HG02938 (cell line): ENCODE data around the gene EPHA4.

Experiments used
- ATAC-seq: cut with Tn5 transposase; IDR thresholded peaks from one replicate; pipeline ENCODE4 v1.9.1; 2021; ENCODE audit warnings: mild to moderate bottlenecking, moderate library complexity; ENCODE audit not compliant: unreplicated experiment

EPHA4 gene

DNA sequence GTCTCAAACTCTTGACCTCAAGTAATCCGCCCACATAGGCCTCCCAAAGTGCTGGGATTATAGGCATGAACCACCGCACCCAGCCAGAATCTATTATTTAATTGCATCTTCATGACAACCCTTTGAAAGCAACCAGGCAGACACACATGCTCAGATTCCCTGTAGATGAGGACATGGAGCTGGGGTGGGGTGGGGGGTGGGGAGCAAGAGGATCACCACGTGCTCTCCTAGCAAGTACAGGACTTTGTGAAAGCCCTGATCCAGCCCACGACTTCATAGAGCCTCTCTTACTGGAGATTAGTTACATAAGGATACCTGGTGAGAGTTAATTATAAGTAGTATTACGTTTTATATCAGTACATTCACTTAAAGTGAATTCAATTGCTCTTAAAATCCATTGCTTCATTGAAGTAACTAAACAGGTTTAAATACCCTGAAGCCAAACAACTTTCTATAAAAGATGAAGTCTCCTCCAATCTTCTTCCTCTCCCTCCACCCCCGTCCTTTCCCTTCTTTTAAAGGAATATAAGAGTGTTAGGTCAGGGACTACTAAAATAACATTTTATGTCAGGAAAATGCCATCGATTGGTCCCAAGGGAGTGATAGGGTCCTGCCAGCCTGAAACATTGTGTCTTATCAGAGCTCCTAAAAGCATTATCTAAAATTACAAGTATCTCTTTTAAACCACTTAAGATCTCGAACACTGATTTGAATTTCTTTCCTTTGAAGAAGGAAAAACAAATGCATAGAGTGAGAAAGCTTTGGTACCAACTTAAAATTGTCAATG is 123.9 kb downstream of the EPHA4 start:
- no peak for ATAC-seq

- ATAC-seq: no peak
Measured at GRCh38 chr2:221447310-221447709, 124.8 kb downstream of the EPHA4 start.

GRCh38 chr2:221446140-221446539 is 126.0 kb downstream of the EPHA4 start:
- no peak for ATAC-seq

GRCh38 chr2:221444106-221444505 is 128.0 kb downstream of the EPHA4 start:
- ATAC-seq: no peak

DNA sequence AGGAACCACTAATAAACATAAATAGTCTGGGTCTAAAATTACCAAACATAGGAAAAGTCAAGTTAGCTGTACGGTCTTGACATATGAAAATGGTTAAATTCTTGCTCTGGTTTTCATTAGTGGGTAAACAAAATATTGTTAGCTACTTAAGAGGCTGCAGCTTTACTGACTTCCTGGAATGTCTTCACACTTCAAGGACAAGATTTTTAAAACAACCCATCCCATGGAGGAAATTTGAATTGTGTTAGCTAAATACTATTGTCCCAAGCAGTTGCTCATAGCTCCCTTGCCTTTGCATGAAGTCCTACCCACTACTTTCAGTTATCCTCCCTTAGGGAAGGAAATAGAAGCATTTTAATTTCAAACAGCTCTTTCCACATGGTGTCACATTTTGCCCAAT is 128.5 kb downstream of the EPHA4 start:
- ATAC-seq: no peak

- no peak for ATAC-seq
Measured at GRCh38 chr2:221442128-221442527, 130.0 kb downstream of the EPHA4 start.

GRCh38 chr2:221439761-221440479 is 132.2 kb downstream of the EPHA4 start:
- no peak for ATAC-seq

- ATAC-seq: no peak
Measured at GRCh38 chr2:221437056-221437455, 135.0 kb downstream of the EPHA4 start.

DNA sequence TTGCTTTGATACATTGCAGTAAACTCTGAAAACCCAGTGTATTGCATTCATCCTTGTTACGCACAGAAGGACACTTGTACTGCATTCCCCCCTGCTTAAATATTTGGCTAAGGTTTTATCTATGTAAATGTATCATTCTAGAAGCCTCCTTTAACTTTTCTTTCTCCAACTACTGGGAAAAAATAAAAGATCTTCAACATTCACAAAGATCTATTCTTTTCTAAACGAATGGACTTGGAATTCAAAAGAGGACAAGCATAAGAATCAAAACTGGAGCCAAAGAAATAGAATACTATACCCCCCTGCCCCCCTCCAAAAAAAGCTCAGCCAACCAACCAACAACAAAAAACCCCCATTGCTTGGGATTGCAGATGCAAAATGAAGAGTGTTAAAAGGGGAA is 136.9 kb downstream of the EPHA4 start:
- ATAC-seq: no peak

- no peak for ATAC-seq
Measured at GRCh38 chr2:221434142-221434541, 138.0 kb downstream of the EPHA4 start.

DNA sequence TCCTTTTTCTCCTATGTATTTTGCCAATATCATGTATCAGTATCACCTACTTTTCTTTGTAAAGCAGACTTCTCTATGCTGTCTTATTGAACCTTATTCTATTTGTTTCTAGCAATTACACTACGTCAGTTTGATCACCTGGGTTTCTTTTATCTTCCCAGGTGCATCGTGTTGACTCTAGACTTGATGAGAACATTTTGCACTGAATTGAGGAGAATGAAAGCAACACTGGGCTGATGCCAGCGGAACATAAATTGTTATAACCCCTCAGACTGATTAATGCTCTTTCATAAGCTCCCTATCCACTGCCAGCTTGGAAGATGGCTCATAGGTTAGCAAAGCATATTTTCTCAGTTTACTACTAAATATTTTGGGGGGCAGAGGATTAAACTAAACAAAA is 140.6 kb downstream of the EPHA4 start:
- no peak for ATAC-seq

GRCh38 chr2:221429741-221430491 is 142.2 kb downstream of the EPHA4 start:
- ATAC-seq: no peak

- no peak for ATAC-seq
Measured at GRCh38 chr2:221428896-221429295, 143.2 kb downstream of the EPHA4 start.

DNA sequence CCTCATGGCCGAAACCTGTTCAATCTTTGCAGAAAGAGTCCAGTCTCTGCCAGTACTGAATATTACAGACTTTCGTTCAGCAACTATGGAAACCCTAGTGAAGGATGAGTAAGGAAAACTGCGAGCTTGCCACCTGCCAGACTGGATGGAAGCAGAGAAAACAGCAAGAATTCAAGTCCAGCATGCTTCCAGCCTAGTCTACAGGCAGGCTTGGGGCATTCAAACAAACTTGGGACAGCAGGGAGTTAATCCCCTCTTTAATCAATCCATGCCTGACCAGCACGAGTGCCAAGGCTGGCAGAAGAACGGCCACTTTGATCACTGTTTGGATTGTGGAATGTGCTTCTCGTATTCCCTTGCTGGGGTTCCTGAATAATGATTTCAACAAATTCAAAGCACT is 145.2 kb downstream of the EPHA4 start:
- ATAC-seq: no peak

GRCh38 chr2:221425891-221426290 is 146.2 kb downstream of the EPHA4 start:
- no peak for ATAC-seq

- no peak for ATAC-seq
Measured at GRCh38 chr2:221425353-221425752, 146.8 kb downstream of the EPHA4 start.

DNA sequence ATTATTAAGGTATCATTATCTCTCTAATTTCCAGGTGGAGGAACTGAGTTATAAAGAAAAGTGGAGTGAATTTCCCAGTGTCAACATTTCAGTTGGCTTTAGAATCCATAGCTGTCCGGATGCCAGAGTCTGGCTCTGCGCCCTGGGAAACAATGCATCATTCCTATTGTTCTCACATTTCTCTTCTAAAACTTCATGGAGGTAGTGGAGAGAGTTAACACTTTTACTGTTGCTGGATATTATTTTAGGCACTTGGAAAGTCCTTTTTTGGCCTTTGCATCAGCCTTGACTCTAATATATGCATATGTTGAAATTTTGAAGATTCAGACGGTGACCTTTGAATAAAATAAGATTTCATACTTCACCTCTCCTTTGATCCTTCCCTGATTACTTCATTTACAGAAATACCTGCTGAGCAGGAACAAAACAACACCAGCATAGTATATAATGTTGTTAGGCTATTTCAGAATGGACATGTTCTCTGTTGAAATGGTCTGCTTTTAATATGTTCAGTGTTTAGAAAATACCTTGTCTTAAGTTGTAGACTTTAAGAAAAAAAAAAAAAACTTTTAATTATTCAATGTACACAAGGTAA is 148.8 kb downstream of the EPHA4 start:
- no peak for ATAC-seq

DNA sequence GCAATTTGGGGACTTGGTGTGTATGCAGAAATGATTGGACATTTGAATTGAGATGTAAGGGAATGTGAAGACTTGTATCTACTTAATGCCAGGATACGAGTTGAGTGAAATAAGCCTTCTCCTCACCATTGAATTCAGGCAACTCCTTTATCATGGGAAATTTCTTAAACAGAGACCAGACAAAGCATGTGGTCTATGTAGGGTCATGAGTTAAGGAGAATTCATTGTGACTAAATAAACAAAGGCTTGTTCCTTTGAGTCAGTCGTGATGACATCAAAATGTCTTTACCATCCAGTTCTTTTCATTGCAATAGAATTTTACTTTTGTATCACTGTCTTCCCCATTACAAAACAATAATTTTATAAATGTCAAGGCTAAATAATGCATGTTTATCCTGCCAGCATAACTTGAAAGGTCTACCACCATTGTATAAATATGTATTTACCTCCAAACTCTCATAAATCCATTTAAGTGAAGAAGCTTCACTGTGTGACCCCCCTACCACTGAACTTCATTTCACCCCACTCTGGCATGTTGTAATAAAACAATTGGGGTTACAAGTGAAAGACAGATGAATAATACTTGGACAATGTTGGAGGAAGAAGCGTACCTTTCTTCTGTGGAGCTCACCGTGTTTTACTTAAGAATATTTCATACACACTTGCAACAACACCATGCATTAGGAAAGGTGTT is 149.4 kb downstream of the EPHA4 start:
- ATAC-seq: no peak

DNA sequence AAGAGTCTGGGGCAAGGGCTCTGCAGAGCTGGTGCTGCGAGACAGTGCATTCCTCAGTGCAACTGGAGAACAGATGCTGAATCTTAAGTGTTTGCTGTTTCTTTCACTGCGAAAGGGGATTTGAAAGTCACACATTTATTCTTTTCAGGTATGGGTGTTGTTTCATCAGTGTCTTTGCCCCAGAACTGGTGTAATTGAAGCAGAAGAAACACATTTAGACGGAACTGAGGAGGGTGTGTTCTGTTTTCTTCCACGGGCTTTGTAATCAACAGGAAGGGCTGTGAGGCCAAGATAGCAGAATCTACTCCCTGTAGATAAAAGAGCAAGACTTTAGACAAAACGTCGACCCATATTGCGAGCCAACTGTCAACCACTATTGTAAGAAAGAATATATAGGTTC is 151.9 kb downstream of the EPHA4 start:
- no peak for ATAC-seq

- ATAC-seq: no peak
Measured at GRCh38 chr2:221415789-221416188, 156.3 kb downstream of the EPHA4 start.

- ATAC-seq: no peak
Measured at GRCh38 chr2:221412978-221413377, 159.1 kb downstream of the EPHA4 start.
